ENCODE data around the gene AFF1.

The AFF1 gene

GRCh38 chr4:87166296-87166854 is 231.6 kb downstream of the AFF1 start:
- no peak for DNase-seq

DNA sequence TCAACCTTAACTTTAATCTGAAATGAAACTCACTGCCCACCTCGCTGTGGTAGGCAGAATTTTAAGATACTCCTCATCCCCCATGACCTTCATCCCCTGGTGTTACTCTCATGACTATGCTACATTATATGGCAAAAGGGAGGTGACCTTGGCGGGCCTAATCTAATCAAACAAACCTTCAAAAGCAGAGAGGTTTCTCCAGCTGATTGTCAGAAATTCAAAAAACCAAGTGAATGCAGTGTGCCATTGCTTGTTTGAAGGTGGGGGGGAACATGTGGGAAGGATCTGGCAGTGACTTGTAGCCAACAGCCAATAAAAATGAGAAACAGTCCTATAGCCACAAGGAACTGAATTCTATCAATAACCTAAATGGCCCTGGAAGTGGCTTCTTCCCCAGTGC is 237.1 kb downstream of the AFF1 start:
- DNase-seq, result no peak

DNA sequence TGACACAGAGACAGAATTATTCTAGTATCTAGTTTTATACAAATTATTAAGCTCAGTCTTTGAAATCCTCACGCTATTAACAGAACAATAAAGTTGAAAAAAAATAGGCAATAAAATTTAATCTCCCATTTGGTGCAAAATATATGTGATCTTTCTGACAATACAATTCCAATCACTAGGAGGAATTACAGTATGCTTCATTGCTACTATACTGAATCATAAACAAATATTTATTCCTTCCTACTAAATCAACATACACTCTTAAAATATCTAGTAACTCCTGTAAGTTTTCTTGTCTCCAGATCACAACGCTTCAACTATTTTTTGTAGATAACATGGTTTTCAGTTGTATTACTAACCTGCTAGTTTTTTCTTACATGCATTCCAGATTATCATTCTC is 239.9 kb downstream of the AFF1 start:
- DNase-seq, result no peak

DNA sequence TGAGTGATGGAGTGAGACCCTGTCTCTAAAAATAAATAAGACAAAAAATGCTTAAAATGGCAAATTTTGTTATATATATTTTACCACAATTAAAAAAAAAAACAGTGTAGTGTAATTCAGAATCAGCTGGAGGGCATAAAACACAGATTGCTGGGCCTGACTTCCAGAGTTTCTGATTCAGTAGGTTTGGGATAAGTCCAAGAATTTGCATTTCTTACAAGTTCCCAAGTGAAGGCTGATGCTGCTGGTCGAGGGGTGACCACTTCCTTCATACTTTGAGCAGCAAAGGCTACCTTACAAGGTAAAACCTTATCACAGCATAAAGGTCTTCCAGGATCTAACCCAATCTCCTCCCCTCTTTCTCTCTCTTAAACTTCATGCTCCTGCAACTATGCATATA is 244.9 kb downstream of the AFF1 start:
- no peak for DNase-seq

- DNase-seq, result no peak
Measured at GRCh38 chr4:87180767-87181166, 246.0 kb downstream of the AFF1 start.

- no peak for DNase-seq
Measured at GRCh38 chr4:87185146-87185870, 250.5 kb downstream of the AFF1 start.

DNA sequence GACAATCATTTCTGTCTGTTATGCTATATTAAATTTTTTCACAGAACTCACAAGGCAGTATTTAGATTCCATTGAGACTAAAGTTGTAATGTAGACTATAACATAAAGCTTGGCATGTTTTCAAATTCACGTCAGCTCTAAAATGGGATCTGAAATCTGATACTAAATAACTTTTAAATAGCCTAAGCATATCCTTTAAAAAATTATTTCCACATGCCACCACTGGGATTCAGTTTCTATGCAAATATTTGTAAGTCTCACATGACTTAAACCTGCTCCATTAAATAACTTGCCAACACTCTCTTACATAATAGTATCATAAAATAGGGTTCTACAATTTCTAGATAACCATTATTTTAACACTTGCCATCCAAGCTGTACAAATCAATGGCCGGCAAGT is 253.2 kb downstream of the AFF1 start:
- no peak for DNase-seq

DNA sequence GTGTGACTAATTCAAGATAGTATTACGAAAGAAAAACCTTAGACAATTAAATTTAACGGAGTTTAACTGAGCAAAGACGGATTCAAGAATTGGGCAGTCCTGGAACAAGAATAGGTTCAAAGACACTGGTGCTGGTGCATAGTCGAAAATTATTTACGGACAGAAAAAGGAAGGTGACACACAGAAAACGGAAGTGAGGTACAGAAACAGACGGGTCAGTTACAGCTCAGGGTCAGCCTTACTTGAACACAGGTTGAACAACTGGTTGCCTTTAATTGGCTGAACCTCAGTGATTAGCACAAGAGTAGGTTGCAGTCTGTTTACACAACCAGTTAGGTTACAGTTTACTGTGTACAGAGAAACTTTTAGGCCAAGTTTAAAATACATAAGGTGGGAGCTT is 254.1 kb downstream of the AFF1 start:
- no peak for DNase-seq
